HFF-Myc (cell line): ENCODE data around the gene RFNG.

Experiments used
- DNase-seq: peaks from one replicate; pipeline ENCODE4 v3.0.0-alpha.2; 2011; ENCODE audit warnings: low read depth; ENCODE audit errors: extremely low read depth
- H3K4me3 ChIP-seq: replicated peaks from 2 replicates; pipeline ENCODE4 v1.5.1; 2011; ENCODE audit warnings: low read depth, mild to moderate bottlenecking, control low read depth, low read length
- CTCF ChIP-seq: IDR thresholded peaks from 2 replicates; pipeline ENCODE4 v1.5.1; 2012; ENCODE audit warnings: mild to moderate bottlenecking, low read depth, low read length, control low read depth; ENCODE audit errors: missing control alignments

Gene RFNG

GRCh38 chr17:82092628-82092994 lies 41.0 kb upstream of the RFNG start:
- no peak for DNase-seq
- H3K4me3 ChIP-seq, result no peak overlapping the region
- no peak for TF ChIP-seq CTCF

- TF ChIP-seq CTCF, result no peak
- no peak for DNase-seq
- no peak overlapping the region for H3K4me3 ChIP-seq
Observed at GRCh38 chr17:82092094-82092586, 40.5 kb upstream of the RFNG start.

- no peak overlapping the region for H3K4me3 ChIP-seq
- no peak for DNase-seq
- no peak for TF ChIP-seq CTCF
Observed at GRCh38 chr17:82091264-82092066, 39.9 kb upstream of the RFNG start.

GRCh38 chr17:82090549-82091263 lies 39.1 kb upstream of the RFNG start:
- DNase-seq, result no peak
- no peak overlapping the region for H3K4me3 ChIP-seq
- TF ChIP-seq CTCF, result no peak

- no peak for TF ChIP-seq CTCF
- DNase-seq, result no peak
- no peak overlapping the region for H3K4me3 ChIP-seq
Observed at GRCh38 chr17:82089723-82090548, 38.3 kb upstream of the RFNG start.

- H3K4me3 ChIP-seq, result no peak overlapping the region
- DNase-seq, result no peak
- no peak for TF ChIP-seq CTCF
Observed at GRCh38 chr17:82088838-82089722, 37.5 kb upstream of the RFNG start.
